Amygdala (tissue), 56 donors: Measurements from ENCODE around the gene ANKRD44.

Experiments used
- DNase-seq, 56 donors: peaks; one replicate each; lab custom pipeline; 2025; lab: John Stamatoyannopoulos, UW

The ANKRD44 gene

DNA sequence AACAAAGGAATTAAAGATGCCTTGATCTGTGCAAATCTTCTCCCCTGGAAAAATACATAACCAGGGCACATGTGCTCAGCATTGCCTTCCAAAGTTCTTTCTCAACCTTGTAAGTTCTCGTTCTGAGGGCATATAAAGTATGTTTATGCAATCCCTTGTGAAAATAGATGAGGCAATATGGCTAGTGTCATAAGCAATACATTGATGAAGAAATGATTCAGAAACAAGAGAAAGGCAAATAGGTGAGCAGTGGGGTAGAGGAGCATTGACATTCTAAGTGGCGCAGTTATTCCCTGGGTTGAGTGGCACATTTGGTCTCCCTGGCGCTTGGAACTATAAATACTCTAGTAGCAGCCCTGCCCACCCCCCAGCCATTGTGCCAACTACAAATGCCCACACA is 326.6 kb downstream of the ANKRD44 start:
- DNase-seq, result no peak

DNA sequence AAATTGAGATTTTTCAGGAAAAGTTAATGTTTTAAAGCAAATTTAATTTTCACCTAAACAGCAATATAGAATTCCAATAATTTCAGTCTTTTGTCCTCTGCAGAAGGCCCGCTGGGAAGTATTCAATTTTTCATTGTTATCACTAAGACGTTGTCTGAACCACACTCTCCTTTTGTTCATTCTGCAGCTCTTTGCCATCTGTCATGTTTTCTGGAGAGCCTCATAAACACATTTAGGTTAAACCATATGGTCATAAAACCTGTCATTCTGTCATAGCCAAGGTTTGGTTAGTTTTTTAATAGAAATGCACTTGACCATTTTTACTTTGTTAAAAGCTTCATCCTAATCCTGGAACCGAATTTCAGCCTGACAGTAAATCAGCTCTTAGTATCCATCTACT is 330.1 kb downstream of the ANKRD44 start:
- DNase-seq, result no peak

DNA sequence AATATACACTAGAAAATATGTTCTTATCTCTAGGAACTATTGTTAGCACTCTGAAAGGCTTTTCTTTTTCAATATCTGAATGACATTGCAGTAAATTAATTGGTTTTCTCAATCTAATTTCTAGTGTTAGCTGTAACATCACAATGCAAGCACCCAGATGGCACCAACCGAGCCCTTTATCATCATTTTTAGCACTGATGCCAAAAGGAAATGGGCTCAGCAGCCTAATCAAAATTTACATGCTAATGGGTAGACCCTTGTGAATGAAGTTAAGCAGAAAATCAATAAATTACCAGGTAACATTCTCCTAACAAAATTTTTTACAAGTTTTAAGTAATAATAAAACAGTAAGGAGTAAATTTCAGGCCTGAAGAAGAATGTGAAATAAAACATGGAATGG is 330.6 kb downstream of the ANKRD44 start:
- no peak for DNase-seq

DNA sequence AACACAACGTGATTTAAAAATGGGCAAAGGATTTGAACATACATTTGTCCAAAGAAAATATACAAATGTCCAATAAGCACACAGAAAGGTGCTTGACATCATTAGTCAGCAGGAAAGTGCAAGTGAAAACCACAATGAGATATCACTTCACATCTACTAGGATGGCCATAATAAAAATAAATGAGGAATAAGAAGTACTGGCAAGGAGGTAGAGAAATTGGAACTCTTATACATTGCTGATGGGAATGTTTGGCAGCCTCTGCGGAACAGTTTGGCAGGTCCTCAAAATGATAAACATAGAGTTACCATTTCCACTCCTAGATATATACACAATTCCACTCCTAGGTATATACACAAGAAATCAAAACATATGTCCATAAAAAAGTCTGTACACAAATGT is 333.1 kb downstream of the ANKRD44 start:
- DNase-seq, result no peak

GRCh38 chr2:196974970-196975369 is 335.6 kb downstream of the ANKRD44 start:
- no peak for DNase-seq

DNA sequence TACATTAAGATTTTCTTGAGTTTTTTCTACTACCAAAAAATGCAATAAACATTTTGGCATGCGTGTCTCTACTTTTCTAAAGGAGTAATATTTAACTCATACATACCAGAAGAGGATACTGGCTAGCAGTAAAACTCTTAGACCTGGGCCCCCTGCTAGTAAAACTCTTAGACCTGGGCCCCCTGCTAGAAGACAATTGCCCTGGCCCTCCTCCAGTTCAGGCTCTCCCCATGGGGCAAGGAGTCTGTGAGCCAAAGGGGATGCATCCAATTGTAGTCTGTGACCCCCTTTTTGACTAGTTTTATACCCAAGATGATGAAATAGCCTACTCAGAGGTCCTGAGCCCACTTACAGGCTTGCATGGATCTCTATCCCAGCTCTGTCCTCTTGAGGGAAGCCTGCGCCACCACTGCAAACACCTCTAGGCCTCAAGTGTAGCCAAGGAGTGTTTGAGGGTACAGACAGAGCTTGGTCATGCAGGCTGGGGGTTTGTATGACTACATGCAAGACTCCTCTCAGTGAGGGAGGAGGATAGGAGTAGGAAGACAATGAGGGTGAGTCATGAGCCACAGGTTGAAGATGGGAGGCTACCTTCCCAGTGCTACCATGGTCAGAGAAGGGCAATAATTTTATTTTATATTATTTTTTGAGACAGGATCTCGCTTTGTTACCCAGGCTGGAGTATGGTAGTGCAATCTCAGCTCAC is 338.9 kb downstream of the ANKRD44 start:
- no peak for DNase-seq

GRCh38 chr2:196970099-196970498 is 340.5 kb downstream of the ANKRD44 start:
- no peak for DNase-seq

GRCh38 chr2:196968516-196968915 is 342.1 kb downstream of the ANKRD44 start:
- no peak for DNase-seq

GRCh38 chr2:196967775-196968174 is 342.8 kb downstream of the ANKRD44 start:
- DNase-seq, result no peak

- DNase-seq, result peak in 5 of 56 donors; percentile 1 to 36 (median 15)
Measured at GRCh38 chr2:196967116-196967515, 343.5 kb downstream of the ANKRD44 start.

GRCh38 chr2:196966061-196966460 is 344.5 kb downstream of the ANKRD44 start:
- no peak for DNase-seq

DNA sequence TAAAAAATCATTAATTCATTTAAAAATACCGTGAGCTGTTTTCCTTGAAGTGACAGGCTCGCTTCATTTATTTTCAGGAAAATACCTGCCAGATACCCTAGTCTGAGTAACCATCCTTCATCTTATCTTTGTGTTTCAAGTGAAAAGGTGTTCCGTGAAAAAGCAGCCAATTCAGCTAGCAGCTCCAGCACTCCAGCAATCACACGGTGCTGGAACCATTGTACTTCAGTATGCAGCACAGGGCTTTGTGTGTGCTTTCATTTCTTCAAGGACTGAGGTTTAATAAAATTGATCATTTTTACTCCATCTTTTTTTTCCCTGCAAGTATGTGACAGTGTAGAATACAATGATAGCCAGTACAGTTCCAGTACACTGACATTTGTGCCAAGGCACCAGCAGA is 344.9 kb downstream of the ANKRD44 start:
- DNase-seq, result no peak

DNA sequence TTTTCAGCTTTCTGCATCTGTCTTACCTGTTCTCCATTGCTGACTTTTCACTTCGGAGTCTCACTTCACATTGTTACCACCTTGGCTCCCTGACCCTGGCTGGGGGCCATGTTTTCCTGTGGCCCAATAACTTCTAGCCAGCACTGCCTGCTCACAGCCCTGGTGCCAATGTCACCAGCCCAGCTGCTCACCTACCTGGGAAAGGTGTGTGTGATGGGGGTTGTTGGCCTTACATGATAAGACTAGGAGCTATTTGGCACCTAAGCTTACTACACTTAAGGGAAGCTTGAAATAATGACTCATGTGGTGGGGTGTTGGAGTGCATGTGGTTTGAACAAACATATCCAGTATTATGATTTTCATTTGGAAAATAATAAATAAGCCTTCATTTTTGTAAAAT is 346.6 kb downstream of the ANKRD44 start:
- no peak for DNase-seq

GRCh38 chr2:196963043-196963442 is 347.5 kb downstream of the ANKRD44 start:
- no peak for DNase-seq

- no peak for DNase-seq
Measured at GRCh38 chr2:196962325-196962724, 348.3 kb downstream of the ANKRD44 start.

DNA sequence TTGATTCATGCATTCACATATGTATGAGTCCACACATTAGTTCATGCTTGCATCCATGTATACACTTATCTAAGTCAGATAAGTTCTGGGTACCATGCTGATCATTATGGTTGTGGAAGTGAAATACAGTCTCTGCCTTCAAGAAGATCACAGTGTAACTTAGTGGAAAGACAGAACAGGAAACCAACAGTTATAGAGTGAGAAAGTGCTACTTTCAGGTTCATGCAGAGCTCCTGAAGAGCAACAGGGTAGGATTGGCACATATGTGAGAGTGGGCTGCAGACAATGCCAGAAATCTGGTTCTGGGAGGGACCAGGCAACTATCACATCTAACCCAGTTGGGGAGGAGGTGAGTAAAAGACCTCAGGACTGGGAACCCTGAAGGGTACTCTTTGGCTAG is 348.7 kb downstream of the ANKRD44 start:
- DNase-seq, result no peak

DNA sequence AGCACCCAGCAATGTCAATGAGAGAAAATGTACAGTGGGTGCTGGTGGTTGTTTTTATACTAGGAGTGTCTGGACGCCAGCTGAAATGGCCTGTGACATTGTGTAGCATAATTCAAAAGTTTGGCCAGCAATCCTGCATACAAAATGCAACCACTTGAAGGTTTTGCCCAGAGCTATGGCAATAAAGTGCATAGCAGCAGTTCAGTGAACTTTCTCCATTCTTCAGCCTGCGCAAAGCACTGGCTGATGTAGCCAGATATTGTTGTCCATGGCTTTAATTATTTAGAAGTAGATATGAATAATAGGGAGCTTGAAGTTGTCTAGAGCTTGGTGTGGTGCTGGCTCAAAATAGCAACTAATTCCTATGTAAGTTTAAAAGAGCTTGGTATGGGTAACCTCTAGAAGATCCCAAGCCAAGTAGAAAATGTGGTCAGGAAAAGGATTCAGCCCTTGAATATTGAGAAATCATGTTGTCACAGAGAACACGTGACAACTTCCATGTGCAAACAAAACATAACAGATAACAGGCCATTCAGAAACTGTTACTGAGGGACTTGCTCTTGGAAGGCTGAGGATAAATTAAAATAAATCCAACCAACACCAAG is 350.7 kb downstream of the ANKRD44 start:
- no peak for DNase-seq

DNA sequence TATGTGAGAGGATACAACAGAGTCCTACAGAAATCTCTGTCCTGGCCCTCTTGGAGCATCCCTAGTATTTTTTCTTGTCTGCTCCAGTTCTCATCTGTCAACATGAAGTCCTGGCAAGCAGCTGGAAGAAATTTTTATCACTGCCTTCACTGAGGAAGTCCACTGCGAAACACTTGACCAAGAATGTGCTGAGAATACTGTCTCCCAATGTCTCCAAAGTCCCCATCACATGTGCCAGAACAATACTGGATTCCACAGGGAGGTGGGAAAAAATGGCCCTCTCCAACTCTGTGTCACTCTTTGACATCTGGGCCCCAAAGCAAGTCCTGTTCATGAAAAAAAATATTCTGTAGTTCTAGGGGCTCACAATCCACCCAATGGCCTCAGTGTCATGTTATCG is 351.3 kb downstream of the ANKRD44 start:
- DNase-seq, result no peak

DNA sequence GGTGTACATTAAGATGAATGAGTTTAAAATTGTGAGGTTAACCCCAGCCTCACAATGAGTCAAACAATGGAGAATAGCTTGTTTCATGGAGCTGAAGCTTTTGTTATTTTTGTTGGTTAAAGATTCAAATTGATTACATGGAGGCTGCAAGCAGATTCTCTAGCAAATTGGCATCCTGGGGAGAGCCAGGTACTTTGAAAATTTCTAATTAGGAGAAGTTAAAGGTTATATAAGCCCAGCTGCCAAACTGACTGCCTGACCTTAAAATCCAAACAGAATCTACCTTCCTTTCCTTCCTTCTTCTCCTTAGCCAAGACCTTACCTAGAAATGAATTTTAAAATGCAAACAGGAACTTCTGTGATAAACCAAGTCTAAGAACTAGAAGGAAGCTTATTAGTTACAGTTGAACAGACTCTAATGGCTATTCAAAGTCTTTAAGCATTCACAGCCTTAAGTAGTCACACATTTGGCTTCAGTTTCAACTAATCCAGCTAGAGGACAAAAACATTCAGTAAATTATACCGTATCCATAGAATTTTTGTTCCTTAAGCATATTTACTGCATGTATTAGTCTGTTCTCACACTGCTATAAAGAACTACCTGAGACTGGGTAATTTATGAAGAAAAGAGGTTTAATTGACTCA is 352.6 kb downstream of the ANKRD44 start:
- DNase-seq, result no peak

GRCh38 chr2:196957442-196957841 is 353.1 kb downstream of the ANKRD44 start:
- no peak for DNase-seq

DNA sequence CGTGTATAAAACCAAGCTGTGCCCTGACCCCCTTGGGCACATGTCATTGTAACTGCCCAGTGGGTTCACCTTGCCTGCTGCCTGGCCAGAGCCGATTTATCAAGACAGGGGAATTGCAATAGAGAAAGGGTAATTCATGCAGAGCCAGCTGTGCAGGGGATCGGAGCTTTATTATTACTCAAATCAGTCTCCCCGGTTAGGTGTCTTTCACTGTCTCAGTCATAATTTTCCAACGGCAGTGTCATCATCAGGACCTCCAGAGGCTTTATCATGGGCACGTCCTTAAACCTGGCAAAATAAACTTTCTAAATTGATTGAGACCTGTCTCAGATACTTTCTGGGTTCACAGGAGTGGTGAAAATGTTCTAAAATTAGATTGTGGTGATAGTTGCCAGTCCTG is 354.5 kb downstream of the ANKRD44 start:
- no peak for DNase-seq

DNA sequence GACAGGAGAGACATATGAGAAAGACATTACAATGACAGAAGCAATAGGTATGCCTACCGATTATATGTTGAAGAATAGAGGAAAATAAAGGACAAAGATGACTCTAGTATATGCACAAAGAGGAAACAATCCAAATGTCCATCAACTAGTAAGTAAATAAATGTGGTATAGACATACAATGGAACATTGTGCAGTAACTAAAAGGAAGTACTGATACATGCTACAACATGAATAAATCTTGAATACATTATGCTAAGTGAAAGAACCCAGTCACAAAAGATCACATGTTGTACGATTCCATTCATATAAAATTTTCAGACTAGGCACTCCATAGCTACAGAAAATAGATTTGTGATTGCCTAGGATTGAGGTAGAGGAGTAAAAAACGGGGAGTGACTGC is 355.5 kb downstream of the ANKRD44 start:
- no peak for DNase-seq
